IMR-90 (cell line): ENCODE measurements around the gene C6orf136. TPM values are rescaled to one million over a fixed set of nuclear protein-coding genes. Genes with fewer than 3 reads are reported as not detected.

Experiments
- ATAC-seq: fragments of 200-7000 bp; cut with Tn5 transposase; 2 replicates; pipeline ENCODE4 v1.9.1; 2020; ENCODE audit warnings: low read depth, mild to moderate bottlenecking, moderate library complexity
- BruUV-seq: library from RNA; stranded (reverse); fragments of 400-500 nt; replicated peaks from 2 replicates; lab custom pipeline; 2021; lab: Mats Ljungman, UMichigan
- CTCF ChIA-PET: fragments of 300-600 bp; formaldehyde crosslinking; extraction: SDS; loops from one replicate; lab custom pipeline; 2021; ENCODE audit warnings: antibody characterized with exemption; lab: Yijun Ruan, JAX
- POLR2A ChIA-PET: fragments of 300-600 bp; sonication (Branson Sonifier 250); formaldehyde crosslinking; loops from one replicate; lab custom pipeline; 2022; ENCODE audit warnings: antibody characterized with exemption; ENCODE audit not compliant: unreplicated experiment; lab: Charles Lee
- DNase-seq: peaks from one replicate; pipeline ENCODE4 v3.0.0; 2013
- H2AFZ ChIP-seq: replicated peaks from 2 replicates; pipeline ENCODE3; 2013; ENCODE audit warnings: low read length, mild to moderate bottlenecking; ENCODE audit not compliant: poor library complexity
- H2AK5ac ChIP-seq: 2 replicates; pipeline ENCODE4 v1.6.1; 2013; ENCODE audit warnings: low read depth, low read length, inconsistent platforms
- H2AK9ac ChIP-seq: replicated peaks from 2 replicates; pipeline ENCODE3; 2013; ENCODE audit warnings: mild to moderate bottlenecking, low read depth, low read length, moderate library complexity; ENCODE audit not compliant: poor library complexity
- H2BK120ac ChIP-seq: 2 replicates; pipeline ENCODE4 v1.6.1; 2013; ENCODE audit warnings: low read depth, low read length, inconsistent platforms
- H2BK15ac ChIP-seq: 3 replicates; pipeline ENCODE4 v1.6.1; 2013; ENCODE audit warnings: low read depth, low read length, inconsistent platforms
- H2BK20ac ChIP-seq: 2 replicates; pipeline ENCODE4 v1.6.1; 2013; ENCODE audit warnings: low read depth, mild to moderate bottlenecking, inconsistent platforms, low read length, moderate library complexity
- H2BK5ac ChIP-seq: 2 replicates; pipeline ENCODE4 v1.6.1; 2013; ENCODE audit warnings: mild to moderate bottlenecking, low read depth, low read length, inconsistent platforms; ENCODE audit not compliant: poor library complexity, severe bottlenecking
- H3K14ac ChIP-seq: replicated peaks from 2 replicates; pipeline ENCODE4 v1.6.1; 2013; ENCODE audit warnings: low read depth, low read length, inconsistent platforms
- H3K18ac ChIP-seq: 2 replicates; pipeline ENCODE4 v1.6.1; 2013; ENCODE audit warnings: low read depth, low read length, control low read depth
- H3K23ac ChIP-seq: 2 replicates; pipeline ENCODE4 v1.6.1; 2013; ENCODE audit warnings: low read depth, low read length, inconsistent platforms
- H3K27ac ChIP-seq: 2 replicates; pipeline ENCODE4 v1.5.1; 2013; ENCODE audit warnings: mild to moderate bottlenecking, control low read depth, low read length; ENCODE audit not compliant: insufficient read depth
- H3K27me3 ChIP-seq: 2 replicates; pipeline ENCODE4 v1.6.1; 2013; ENCODE audit warnings: low read length; ENCODE audit not compliant: control insufficient read depth, insufficient read depth
- H3K36me3 ChIP-seq: 2 replicates; pipeline ENCODE4 v1.6.1; 2013; ENCODE audit warnings: low read length, mixed read lengths; ENCODE audit not compliant: control insufficient read depth, insufficient read depth
- H3K4ac ChIP-seq: 2 replicates; pipeline ENCODE4 v1.6.1; 2013; ENCODE audit warnings: low read depth, low read length, inconsistent platforms
- H3K4me1 ChIP-seq: 2 replicates; pipeline ENCODE4 v1.6.1; 2013; ENCODE audit warnings: low read length, mixed read lengths; ENCODE audit not compliant: control insufficient read depth, insufficient read depth
- H3K4me2 ChIP-seq: 2 replicates; pipeline ENCODE4 v1.6.1; 2013; ENCODE audit warnings: low read depth, mild to moderate bottlenecking, control low read depth, low read length, moderate library complexity
- H3K4me3 ChIP-seq: 2 replicates; pipeline ENCODE4 v1.5.1; 2013; ENCODE audit warnings: low read depth, mild to moderate bottlenecking, control low read depth, low read length, moderate library complexity; ENCODE audit not compliant: insufficient read depth
- H3K56ac ChIP-seq: 2 replicates; pipeline ENCODE4 v1.6.1; 2013; ENCODE audit warnings: low read length, inconsistent platforms; ENCODE audit not compliant: insufficient read depth; ENCODE audit errors: extremely low read depth
- H3K79me1 ChIP-seq, 2 experiments: 2 replicates each; pipeline ENCODE4 v1.6.1; 2013; ENCODE audit warnings: low read length in 2 of 2, inconsistent platforms in 1 of 2, low read depth in 1 of 2
- H3K9ac ChIP-seq: 2 replicates; pipeline ENCODE4 v1.6.1; 2013; ENCODE audit warnings: low read depth, low read length, control low read depth
- H3K9me1 ChIP-seq: 2 replicates; pipeline ENCODE4 v1.6.1; 2013; ENCODE audit warnings: low read length, inconsistent platforms; ENCODE audit not compliant: insufficient read depth
- H3K9me3 ChIP-seq: 2 replicates; pipeline ENCODE4 v1.6.1; 2013; ENCODE audit warnings: low read length; ENCODE audit not compliant: control insufficient read depth, insufficient read depth
- H4K20me1 ChIP-seq: 2 replicates; pipeline ENCODE4 v1.6.1; 2013; ENCODE audit warnings: low read length, inconsistent platforms; ENCODE audit not compliant: insufficient read depth
- H4K5ac ChIP-seq: 2 replicates; pipeline ENCODE4 v1.6.1; 2013; ENCODE audit warnings: mild to moderate bottlenecking, low read depth, low read length, control low read depth
- H4K8ac ChIP-seq, 2 experiments: 2 replicates each; pipeline ENCODE4 v1.6.1; 2013; ENCODE audit warnings: low read depth in 2 of 2, low read length in 2 of 2, control low read depth in 1 of 2, inconsistent platforms in 1 of 2
- H4K91ac ChIP-seq: 2 replicates; pipeline ENCODE4 v1.6.1; 2013; ENCODE audit warnings: low read depth, low read length, inconsistent platforms; ENCODE audit not compliant: insufficient read depth
- BHLHE40 ChIP-seq: fragments of 150-350 bp; IDR thresholded peaks from 2 replicates; pipeline ENCODE4 v1.6.1; 2016; ENCODE audit warnings: mild to moderate bottlenecking, low read depth, low read length
- CEBPB ChIP-seq: IDR thresholded peaks from 2 replicates; pipeline ENCODE4 v1.6.1; 2012; ENCODE audit warnings: low read depth, low read length, improper control_type of control experiment
- CTCF ChIP-seq: conservative IDR thresholded peaks from 2 replicates; pipeline ENCODE4 v1.5.1; 2012; ENCODE audit warnings: mild to moderate bottlenecking, low read depth, low read length, improper control_type of control experiment
- ELK1 ChIP-seq: fragments of 150-350 bp; IDR thresholded peaks from 2 replicates; pipeline ENCODE4 v1.6.1; 2016; ENCODE audit warnings: low read depth, mild to moderate bottlenecking, low read length, moderate library complexity, borderline replicate concordance
- FOS ChIP-seq: fragments of 150-350 bp; IDR thresholded peaks from 2 replicates; pipeline ENCODE4 v1.6.1; 2016; ENCODE audit warnings: low read depth, low read length
- MAFK ChIP-seq: IDR thresholded peaks from 2 replicates; pipeline ENCODE4 v1.6.1; 2012; ENCODE audit warnings: low read depth, low read length, improper control_type of control experiment
- MAZ ChIP-seq: IDR thresholded peaks from 2 replicates; pipeline ENCODE4 v1.6.1; 2012; ENCODE audit warnings: low read depth, mild to moderate bottlenecking, low read length, improper control_type of control experiment, moderate library complexity, borderline replicate concordance
- POLR2A ChIP-seq: IDR thresholded peaks from 2 replicates; pipeline ENCODE4 v1.6.1; 2012; ENCODE audit warnings: mild to moderate bottlenecking, low read depth, low read length
- RAD21 ChIP-seq: IDR thresholded peaks from 2 replicates; pipeline ENCODE4 v1.6.1; 2012; ENCODE audit warnings: low read length, improper control_type of control experiment
- RCOR1 ChIP-seq: IDR thresholded peaks from 2 replicates; pipeline ENCODE4 v1.6.1; 2012; ENCODE audit warnings: mild to moderate bottlenecking, low read length, improper control_type of control experiment; ENCODE audit not compliant: insufficient replicate concordance
- RFX5 ChIP-seq: IDR thresholded peaks from 2 replicates; pipeline ENCODE4 v1.8.0; 2012; ENCODE audit warnings: low read depth, mild to moderate bottlenecking, low read length, moderate library complexity
- WGBS, 2 experiments: methylation state at CpG; one replicate each; pipeline versions ENCODE4 v1.1.5 to v1.1.7; 2013; ENCODE audit warnings: missing lambda C conversion rate in 2 of 2; ENCODE audit not compliant: insufficient read length in 1 of 2; ENCODE audit errors: extremely low coverage in 2 of 2; 5-methylcytosine and 5-hydroxymethylcytosine counted together
- dilution Hi-C: fragments of 300-500 bp; cut with HindIII; formaldehyde crosslinking; loops from one replicate; pipeline ENCODE4 v1.14.3; 2018; ENCODE audit warnings: low sequenced_read_pairs; ENCODE audit not compliant: unreplicated experiment
- in situ Hi-C: fragments of 300-500 bp; cut with MboI; formaldehyde crosslinking; loops from 3 replicates; pipeline ENCODE4 v1.14.3; 2019; ENCODE audit warnings: low sequenced_read_pairs, inconsistent platforms, mixed read lengths
- intact Hi-C: fragments of 100-400 bp; cut with micrococcal nuclease; formaldehyde crosslinking; loops from 2 replicates; pipeline ENCODE4 v1.10.0; 2022
- polyA plus RNA-seq, 3 experiments: library from polyadenylated mRNA; depleted of rRNA; stranded (reverse); fragments of >200 nt; gene quantifications; 2 replicates each; pipeline ENCODE4 v1.2.3, GENCODE V29; 2012; ENCODE audit warnings: low replicate concordance in 1 of 3
- total RNA-seq: library from RNA; depleted of rRNA; stranded (reverse); fragments of >200 nt; gene quantifications from 2 replicates; pipeline ENCODE4 v1.2.3, GENCODE V29; 2012

The C6orf136 gene
- total and polyA plus RNA-seq, 2 of the 4 experiments (the other 2 are of a cell fraction) = 1.1 to 11.7 TPM

- TF ChIP-seq MAZ (0 out of 2 replicates have a peak, but pooled peaks have one; percentile 6), FOS (no peak)
These were observed 29.9 kb upstream of the C6orf136 start, which contains the start of gene PPP1R10 (continued) for GRCh38 chr6:30616811-30617564.

GRCh38 chr6:30617565-30618269 is 29.2 kb upstream of the C6orf136 start, which contains the start of gene MRPS18B:
Gene MRPS18B (plus strand): TSS chr6:30617840. CDS start chr6:30617866, 26 bp downstream.
- in situ Hi-C loops (no loop called here), dilution Hi-C loops (no loop called here), intact Hi-C loops (loop anchor here (1.0 to 2.0 kb wide), 2 partner anchors 9 to 103 kb away; partner anchors contain the start of genes ATAT1 and TUBB)
- H3K23ac ChIP-seq = peak within 1 kb of the TSS; percentile 99
- H2BK120ac ChIP-seq = peak within 1 kb of the TSS; percentile 96
- H3K9ac ChIP-seq = peak within 1 kb of the TSS; percentile 99
- peak within 1 kb of the TSS; percentile 99 for H3K14ac ChIP-seq
- peak within 1 kb of the TSS; percentile 96 for H2BK20ac ChIP-seq
- H2AK5ac ChIP-seq = peak within 1 kb of the TSS; percentile 99
- H3K4me3 ChIP-seq = peak within 1 kb of the TSS; percentile 73
- WGBS, 2 experiments = 0% methylated on average over 26 of the region's 34 CpGs; no CpG with 5 or more reads in 1 of the 2 experiments
- peak; percentile 83 for ATAC-seq
- H3K4ac ChIP-seq = peak within 1 kb of the TSS; percentile 99
- peak within 1 kb of the TSS; percentile 100 for H3K56ac ChIP-seq
- ChIA-PET CTCF (interaction anchor here (0.7 to 1.4 kb wide), 2 partner anchors 36 to 55 kb away, joined by 3 to 4 read pairs; partner anchors contain the start of gene DHX16), POLR2A (interaction anchor here (0.6 to 1.0 kb wide), 2 partner anchors 8 to 47 kb away, joined by 4 to 5 read pairs; partner anchors contain the start of gene ATAT1)
- peaks cover 6% of the 10 kb centered on the region for H3K4me1 ChIP-seq
- H4K5ac ChIP-seq = peak within 1 kb of the TSS; percentile 97
- peak within 1 kb of the TSS; percentile 91 for H3K18ac ChIP-seq
- H2BK5ac ChIP-seq = peak within 1 kb of the TSS; percentile 92
- peak; percentile 98 for DNase-seq
- peaks cover 25% of the 10 kb centered on the region for H4K20me1 ChIP-seq
- BruUV-seq = TSS peak; percentile 91
- H3K79me1 ChIP-seq = peaks cover 20 to 48% of the 10 kb centered on the region in 2 experiments
- H4K8ac ChIP-seq = peak within 1 kb of the TSS; percentile 87 to 100
- H3K9me3 ChIP-seq = no peaks in the 10 kb centered on the region
- H2AK9ac ChIP-seq = peak within 1 kb of the TSS; percentile 100
- peaks cover 5% of the 10 kb centered on the region for H3K9me1 ChIP-seq
- H2AFZ ChIP-seq = peak within 1 kb of the TSS; percentile 90
- no peaks in the 10 kb centered on the region for H3K27me3 ChIP-seq
- H4K91ac ChIP-seq = peak within 1 kb of the TSS; percentile 99
- H3K36me3 ChIP-seq = peaks cover 19% of the 10 kb centered on the region
- H2BK15ac ChIP-seq = peak within 1 kb of the TSS; percentile 88
- peak within 1 kb of the TSS; percentile 91 for H3K27ac ChIP-seq
- H3K4me2 ChIP-seq = peak within 1 kb of the TSS; percentile 96
- TF ChIP-seq MAZ (peak; percentile 25; the same call in 1 of the 2 replicates), CTCF (no peak), MAFK (peak; percentile 31; the same call in 1 of the 2 replicates), POLR2A (no peak), FOS (no peak), ELK1 (no peak), BHLHE40 (no peak), RFX5 (no peak), RAD21 (no peak), CEBPB (peak; percentile 75), RCOR1 (no peak)
